GM18517 (cell line): ENCODE data around the gene ZNF408.
"Not testable (repeated sequence)": the region's sequence is repeated elsewhere in the genome, so short reads cannot be mapped to it uniquely, and the experiment has no call there.

Source experiments
- ATAC-seq: cut with Tn5 transposase; IDR thresholded peaks from one replicate; pipeline ENCODE4 v1.9.1; 2021; ENCODE audit warnings: mild to moderate bottlenecking, moderate library complexity; ENCODE audit not compliant: unreplicated experiment

The ZNF408 gene

GRCh38 chr11:46700241-46701077 lies at the start of gene ZNF408, which contains the start of gene ARHGAP1:
Gene ZNF408, plus strand, starts transcription at chr11:46701031. Its CDS starts 17 bp downstream, at chr11:46701048.
Gene ARHGAP1, minus strand, starts transcription at chr11:46700619. Its CDS starts 4,512 bp downstream, at chr11:46696107.
- peak; percentile 89 for ATAC-seq

- ATAC-seq: no peak
These were observed 45.2 kb upstream of the ZNF408 start for GRCh38 chr11:46655631-46656030.

- no peak for ATAC-seq
These were observed 43.6 kb upstream of the ZNF408 start for GRCh38 chr11:46657186-46657585.

- no peak for ATAC-seq
These were observed 42.6 kb upstream of the ZNF408 start for GRCh38 chr11:46658259-46658658.

- no peak for ATAC-seq
These were observed 40.9 kb upstream of the ZNF408 start for GRCh38 chr11:46659908-46660307.

GRCh38 chr11:46661836-46662235 lies 39.0 kb upstream of the ZNF408 start:
- no peak for ATAC-seq

- no peak for ATAC-seq
These were observed 38.5 kb upstream of the ZNF408 start for GRCh38 chr11:46662366-46662765.

- ATAC-seq: no peak
These were observed 37.4 kb upstream of the ZNF408 start for GRCh38 chr11:46663277-46663940.

GRCh38 chr11:46664612-46665011 lies 36.2 kb upstream of the ZNF408 start:
- ATAC-seq: no peak

- no peak for ATAC-seq
These were observed 35.5 kb upstream of the ZNF408 start for GRCh38 chr11:46665356-46665755.

- ATAC-seq: no peak
These were observed 34.3 kb upstream of the ZNF408 start for GRCh38 chr11:46666516-46666915.

- no peak for ATAC-seq
These were observed 33.8 kb upstream of the ZNF408 start for GRCh38 chr11:46667043-46667481.

- ATAC-seq: no peak
These were observed 32.2 kb upstream of the ZNF408 start for GRCh38 chr11:46668480-46669085.

- ATAC-seq: no peak
These were observed 31.1 kb upstream of the ZNF408 start for GRCh38 chr11:46669711-46670139.

- ATAC-seq: not testable (repeated sequence)
These were observed 30.3 kb upstream of the ZNF408 start for GRCh38 chr11:46670521-46670920.

GRCh38 chr11:46671958-46672315 lies 28.9 kb upstream of the ZNF408 start:
- no peak for ATAC-seq

- no peak for ATAC-seq
These were observed 28.4 kb upstream of the ZNF408 start for GRCh38 chr11:46672381-46672839.

GRCh38 chr11:46673713-46674462 lies 26.9 kb upstream of the ZNF408 start:
- no peak for ATAC-seq

GRCh38 chr11:46674463-46675287 lies 26.2 kb upstream of the ZNF408 start:
- ATAC-seq: no peak

- ATAC-seq: no peak
These were observed 25.5 kb upstream of the ZNF408 start for GRCh38 chr11:46675288-46675851.
